ENCODE results near the gene RNF113B.

RNF113B gene

DNA sequence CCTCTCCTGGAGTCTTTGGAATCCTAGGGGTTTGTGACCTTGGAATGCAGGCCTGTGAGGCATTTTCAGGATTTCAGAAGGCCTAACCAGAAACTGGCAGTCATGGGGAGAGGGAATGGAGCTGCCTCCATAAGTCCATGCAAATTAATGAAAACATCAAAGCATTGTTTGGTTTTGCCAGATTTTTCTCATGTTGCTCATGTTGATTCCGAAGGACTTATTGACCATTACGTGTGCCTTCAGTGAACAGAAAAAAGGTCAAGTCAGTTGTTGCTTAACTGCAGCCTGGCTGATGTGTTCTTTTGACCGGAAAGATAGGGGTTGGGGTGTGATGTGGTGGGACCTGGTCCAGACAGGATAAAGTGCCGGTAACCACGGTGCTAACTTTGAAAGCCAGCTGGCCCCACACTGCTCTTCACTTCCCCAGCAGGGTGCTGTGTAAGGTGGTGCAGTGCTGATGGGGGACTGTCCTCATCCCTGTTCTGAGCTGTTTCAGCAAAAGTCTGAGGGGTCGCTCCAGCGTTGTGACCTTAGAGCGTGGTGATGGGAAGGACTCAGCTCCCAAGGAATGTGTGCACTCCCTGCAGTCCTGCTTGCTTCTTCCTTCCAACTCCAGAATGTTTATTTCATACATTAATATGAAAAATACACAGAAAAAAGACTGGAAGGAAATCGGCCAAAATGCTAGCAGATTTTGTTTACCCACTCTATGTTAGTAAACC lies 3.5 kb downstream of the RNF113B start:
- DNase-seq, result no peak

DNA sequence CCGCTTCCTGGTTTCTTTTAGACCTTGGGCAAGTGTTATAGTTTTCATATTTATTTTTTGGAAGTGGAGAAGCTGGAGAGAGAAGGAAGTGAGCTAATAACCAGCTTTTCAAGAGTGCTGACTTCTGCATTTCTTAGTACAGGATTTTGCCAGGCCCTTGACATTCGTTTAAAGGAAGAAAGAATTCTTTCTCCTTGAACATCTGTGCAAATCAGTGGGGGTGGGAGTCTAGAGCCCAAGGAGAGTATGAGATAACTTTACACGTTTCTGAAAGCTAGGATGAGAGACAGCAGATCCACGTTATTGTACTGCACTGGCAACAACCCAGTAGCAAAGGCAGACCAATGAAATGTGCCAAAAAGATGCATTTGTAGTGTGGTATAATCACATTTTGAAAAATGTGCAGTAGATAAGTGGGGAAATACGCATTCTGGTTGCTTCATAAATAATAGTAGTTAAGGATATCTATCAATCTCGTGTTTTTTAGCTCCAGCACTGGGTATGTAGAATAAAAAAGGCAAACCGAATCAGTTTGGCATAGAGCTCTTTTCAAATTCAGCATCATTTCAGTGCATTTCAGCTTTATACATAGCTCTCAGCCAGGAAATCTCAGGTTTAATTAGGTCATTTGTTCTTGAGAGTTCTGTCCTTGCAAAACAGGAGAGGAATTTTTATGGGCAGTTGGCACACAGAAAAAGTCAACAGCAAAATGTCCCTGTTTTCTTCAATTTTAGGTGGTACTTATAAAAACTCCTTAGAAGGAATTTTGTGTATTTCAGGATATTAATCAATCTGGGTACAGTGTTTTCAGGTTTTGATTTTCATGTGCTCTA lies 4.3 kb downstream of the RNF113B start:
- DNase-seq, result no peak

DNA sequence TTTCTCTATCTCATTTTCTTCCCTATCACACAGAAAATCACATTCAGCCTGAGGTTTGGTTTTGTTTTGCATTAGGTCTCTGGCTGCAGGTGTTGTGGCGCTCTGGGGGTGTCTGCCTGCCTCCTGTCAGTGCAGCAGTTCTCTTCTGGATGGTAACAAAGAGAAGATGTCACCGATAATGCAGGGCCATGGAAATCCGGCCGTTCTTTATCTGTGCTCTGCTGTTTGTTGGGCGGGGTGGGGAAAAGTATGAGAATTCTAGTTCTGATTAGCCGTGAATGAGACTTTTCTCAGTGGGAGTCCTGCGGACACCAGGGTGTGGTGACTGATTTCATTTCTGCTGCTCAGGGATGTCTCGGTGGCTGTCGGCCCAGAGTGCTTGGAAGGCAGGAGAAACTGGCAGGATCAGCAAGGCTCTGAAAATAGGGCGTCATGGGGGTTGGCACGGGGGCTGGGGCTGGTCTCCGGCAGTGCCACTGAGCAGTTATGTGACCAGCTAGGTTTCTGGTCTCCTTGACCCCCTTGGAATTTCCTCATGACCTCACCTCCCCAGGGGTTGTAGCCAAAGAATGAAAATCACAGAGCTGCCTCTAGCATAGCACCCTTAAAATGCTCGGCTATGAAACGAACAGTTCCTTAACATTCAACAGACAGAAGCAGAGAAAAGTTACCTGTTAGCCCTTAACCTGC lies 5.0 kb downstream of the RNF113B start:
- no peak for DNase-seq

DNA sequence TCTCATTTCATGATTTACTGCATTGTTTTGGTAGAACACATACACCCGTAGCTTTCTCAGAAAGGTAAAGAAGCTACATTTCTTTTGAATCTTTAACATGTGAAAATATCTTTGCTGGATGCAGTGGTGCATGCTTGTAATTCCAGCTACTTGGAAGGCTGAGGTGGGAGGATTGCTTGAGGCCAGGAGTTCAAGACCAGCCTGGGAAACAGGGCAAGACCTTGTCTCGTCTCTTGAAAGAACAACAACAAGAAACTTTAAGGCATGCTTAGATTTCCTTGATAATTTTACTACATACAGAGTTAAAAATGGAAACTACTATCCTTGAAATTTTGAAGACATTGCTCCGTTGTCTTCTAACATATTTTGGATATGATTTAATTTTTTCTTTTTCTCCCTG lies 7.7 kb downstream of the RNF113B start:
- DNase-seq, result no peak

DNA sequence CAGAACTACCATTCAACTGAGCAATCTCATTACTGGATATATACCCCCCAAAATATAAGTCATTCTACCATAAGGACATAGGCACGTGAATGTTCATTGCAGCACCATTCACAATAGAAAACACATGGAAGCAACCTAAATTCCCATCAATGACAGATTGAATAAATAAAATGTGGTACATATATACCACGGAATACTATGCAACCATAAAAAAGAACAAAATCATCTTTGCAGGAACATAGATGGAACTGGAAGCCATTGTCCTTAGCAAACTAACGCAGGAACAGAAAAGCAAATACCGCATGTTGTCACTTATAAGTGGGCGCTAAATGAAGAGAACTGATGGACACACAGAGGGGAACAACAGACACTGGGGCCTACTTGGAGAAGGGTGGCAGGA lies 14.1 kb downstream of the RNF113B start:
- DNase-seq, result no peak

DNA sequence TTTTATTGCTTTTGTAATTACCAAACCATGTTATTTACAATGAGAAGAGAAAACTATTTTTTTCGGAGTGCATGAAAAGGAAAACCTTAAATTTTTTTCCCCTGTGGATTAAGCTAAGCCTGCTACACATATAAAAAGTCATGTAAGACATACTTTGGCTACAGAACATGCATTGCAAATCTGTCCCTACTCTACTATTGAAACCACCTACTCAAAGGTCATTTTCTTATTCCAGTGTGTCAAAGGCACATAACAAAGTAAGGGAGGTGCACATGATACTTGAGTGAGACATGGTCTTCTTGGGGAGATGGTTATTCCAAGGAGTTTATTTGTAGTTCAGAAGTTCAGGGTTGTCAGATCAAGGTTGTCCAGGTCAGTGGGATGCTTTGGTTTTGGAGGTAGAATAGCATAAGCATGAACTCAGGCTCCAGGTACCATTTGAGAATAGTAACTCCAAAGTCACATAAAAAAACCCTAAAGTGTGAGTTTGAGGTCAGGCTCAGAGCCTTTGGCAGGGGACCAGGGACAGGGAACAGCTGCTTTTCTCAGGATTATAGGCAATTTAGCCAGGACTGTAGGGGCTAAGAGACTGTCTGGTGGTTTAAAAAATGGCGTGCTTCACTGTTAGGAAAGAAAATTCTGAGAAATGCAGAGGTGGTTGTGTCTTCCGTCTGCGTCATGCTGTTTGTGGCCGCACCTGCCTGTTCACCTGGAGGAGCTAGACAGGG lies 18.7 kb downstream of the RNF113B start:
- no peak for DNase-seq

DNA sequence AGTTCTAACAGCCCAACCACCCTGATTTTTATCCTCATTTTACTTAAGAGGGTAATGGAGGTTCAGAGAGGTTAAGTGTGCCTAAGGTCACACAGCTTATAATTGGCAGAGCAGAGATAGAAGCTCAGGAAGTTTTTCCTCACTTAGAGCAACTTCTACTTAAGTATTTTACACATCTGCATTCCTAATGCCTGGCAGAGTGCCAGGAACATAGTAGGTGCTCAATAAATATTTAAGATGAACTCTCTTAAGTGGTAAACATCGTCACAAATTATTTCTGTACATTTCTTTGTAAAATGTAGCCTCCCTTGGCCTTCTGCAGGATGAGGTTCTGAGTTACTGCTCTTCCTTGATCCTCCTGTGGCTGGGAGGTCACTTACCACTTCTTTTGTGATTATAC lies 19.5 kb downstream of the RNF113B start:
- DNase-seq, result no peak

DNA sequence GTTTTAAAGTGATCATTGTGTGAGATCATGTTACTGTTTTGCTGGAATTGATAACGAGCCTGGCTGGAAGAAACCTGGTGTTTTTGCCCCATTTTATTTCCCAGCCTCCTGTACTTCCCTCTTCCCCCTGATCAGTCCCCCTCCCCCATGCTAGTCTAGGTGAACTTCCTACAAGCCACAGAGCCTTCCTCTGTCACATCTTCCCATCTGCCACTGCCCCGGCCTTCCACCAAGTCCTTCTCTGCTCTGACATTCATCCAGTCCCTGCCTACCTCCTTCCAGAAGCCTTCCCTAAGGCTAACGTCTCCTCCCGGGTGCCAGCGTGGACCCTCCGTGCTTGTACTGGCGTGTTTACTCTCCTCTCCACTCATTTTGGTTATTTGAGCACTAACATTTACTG lies 19.9 kb downstream of the RNF113B start:
- DNase-seq, result no peak

DNA sequence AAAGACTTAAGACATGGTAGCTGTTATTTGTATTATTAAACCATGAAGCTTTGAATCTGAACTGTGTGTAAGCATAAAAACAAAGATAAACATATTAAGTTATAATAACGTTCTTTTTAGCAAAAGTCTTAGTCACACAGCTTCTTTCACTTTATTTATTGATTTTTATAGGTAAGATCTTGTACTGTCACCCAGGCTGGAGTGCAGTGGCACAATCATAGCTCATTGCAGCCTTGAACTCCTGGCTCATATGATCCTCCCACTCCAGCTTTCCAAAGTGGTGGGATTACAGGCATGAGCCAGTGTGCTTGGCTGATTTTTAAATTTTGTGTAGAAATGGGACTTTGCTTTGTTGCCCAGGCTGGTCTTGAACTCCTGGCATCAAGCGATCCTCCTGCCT lies 20.8 kb downstream of the RNF113B start:
- DNase-seq, result no peak

DNA sequence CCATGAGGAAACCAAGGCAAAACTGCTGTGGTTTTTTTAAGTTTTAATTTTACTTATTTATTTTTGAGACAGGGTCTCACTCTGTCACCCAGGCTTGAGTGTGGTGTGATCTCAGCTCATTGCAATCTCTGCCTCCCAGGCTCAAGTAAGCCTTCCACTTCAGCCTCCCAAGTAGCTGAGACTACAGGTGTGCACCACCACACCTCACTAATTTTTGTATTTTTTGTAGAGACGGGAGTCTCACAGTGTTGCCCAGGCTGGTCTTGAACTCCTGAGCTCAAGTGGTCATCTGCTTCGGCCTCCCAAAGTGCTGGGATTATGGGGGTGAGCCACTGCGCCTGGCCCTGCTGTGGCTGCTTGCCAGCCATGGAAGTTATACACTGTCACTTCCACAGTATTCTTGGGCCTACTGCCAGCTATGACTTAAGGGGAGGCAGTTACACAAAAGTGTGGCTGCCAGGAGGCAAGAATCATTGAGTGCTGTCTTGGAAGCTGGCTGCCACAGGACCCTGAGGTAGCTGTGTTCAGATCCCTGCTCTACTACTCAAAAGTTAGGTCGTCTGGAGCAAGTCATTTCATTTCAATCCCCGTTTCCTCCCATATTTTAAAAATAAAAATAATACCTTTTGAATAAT lies 21.5 kb downstream of the RNF113B start:
- no peak for DNase-seq

DNA sequence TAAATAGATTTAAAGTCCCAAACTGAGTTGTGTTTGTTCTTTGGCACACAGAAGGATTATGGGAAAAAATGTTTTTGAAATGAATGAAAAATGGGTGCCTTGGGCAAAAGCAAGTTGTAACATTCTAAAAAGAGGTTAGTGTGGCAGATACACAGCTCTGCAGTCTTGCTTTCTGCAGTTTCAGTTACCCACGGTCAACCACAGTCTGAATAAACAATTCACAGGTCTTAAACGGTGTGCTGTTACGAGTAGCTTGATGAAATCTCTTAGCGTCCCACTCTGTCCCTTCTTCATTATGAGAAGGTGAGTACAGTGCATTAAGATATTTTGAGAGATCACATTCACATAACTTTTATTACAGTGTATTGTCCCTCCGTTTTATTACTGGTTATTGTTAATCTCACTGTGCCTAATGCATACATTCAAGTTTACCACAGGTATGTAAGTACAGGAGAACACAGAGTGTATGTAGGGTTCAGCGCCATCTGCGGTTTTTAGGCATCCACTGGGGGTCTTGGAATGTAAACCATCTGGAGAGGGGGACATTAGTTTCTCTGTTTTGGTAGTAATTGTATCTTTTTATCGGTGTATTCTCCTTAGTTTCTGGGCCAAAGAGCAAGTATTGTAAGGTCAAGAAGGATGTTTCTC lies 26.1 kb downstream of the RNF113B start:
- DNase-seq, result no peak

DNA sequence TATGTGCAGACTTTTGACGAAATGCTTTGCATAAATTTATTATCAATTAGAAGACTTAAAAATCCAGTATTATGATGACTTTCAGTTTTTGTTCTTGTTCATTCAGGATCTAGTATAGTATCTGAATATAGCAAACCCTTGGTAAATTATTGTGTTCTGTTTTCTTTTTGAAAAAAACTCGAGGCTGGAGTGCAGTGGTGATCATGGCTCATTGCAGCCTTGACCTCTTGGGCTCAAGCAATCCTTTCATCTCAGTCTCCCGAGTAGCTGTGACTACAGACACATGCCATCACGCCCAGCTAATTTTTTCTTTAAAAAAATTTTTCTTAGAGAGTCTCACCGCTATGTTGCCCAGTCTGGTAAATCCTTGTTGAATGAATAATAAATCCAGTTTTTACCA lies 29.5 kb downstream of the RNF113B start:
- no peak for DNase-seq

DNA sequence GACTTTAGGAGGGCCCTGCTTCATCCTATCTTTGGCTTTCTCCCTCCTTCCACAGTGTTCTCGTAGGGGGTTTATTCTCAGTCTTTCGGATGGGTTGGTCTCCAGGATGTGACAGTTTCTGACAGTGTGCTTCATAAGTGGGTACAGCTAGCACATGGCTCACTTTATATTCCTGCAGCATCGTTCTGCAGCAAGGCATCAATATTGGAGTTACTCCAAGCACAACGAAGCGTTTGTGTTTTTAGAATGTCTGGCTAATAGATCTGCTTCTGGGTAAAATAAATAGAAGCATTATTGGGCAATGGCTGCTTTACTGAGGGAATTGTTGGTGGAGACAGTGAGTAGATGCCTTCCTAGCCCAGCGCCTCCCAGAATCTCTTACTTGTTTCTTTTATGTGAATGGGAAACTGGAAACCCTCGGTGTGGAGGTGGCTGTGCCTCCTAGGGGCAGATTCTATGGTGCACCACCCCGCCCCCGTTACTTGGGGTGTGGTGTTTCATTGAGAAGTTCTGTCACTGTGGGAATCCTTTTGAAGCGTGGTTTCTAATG lies 32.2 kb downstream of the RNF113B start:
- no peak for DNase-seq

DNA sequence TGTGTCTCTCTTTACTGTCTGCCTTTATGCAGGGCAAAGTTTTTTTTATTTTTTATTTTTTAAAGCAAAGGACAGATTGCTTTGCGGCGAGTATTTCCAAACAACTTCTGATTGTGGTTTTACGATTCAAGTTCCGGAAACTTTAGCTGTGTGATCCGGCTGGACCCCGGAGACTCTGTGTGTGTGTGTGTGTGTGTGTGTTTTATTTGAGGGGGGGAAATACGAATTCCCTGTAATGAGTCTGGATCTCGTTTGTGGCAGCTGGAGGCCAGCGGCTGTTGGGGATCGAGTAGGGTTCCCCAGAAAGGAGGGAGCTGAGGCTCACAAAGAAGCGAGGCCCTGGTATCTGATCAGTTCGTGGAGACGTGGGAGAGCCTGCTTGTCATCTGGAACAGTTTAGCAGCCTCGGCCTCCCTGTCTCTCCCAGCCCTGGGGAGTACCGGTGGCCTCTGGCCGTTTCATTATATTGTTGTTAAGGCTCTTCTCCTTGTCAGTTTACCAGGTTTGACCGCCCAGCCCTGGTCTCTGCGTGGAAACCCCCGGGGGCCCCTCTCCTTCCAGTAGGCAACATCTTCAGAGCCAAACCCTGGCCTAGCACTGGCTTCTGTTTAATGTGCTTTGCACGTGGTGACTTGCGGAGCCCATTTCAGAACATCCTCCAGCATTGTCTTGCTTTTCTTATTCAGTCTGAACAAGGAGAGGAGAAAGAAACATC lies 32.9 kb downstream of the RNF113B start:
- DNase-seq, result no peak

DNA sequence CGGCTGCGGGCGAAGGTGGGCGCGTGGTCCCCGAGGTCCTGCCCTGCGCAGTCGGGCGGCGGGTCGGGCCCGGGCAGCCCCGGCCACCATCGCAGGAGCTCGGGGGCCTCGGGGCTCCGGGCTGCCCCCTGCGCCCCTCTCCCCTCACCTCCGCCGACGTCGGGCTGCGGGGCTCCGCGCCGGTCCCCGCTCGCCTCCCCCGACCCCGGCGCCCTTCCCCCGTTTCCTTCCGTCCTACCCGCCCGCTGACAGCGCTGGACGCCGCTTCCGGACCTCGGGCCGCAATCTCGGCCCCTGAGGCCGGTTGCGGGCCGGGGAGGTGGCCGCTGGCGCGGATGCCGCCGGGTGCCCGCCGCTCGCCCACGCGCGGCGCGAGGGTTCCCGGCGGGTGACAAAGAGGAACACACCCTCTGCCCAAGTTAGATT lies 33.5 kb downstream of the RNF113B start:
- DNase-seq, result no peak

DNA sequence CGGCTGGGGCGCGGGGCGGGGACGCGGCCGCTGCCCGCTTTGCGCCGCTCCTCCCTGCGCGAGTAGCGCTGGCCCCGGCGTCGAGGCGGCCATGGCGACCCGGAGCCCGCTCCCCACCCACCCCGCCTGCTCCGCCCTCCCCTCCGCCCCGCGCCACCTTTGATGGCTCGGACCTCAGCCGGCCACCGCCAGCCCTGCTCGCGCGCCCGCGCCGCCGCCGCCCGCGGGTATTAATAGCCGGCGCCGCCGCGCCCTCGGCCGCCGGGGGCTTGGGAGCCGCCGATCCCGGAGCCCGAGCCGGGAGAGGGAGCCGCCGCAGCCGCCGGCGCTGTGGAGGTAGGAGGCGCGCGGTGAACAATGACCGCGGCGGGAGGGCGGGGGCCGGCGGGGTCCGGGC lies 33.9 kb downstream of the RNF113B start:
- no peak for DNase-seq

DNA sequence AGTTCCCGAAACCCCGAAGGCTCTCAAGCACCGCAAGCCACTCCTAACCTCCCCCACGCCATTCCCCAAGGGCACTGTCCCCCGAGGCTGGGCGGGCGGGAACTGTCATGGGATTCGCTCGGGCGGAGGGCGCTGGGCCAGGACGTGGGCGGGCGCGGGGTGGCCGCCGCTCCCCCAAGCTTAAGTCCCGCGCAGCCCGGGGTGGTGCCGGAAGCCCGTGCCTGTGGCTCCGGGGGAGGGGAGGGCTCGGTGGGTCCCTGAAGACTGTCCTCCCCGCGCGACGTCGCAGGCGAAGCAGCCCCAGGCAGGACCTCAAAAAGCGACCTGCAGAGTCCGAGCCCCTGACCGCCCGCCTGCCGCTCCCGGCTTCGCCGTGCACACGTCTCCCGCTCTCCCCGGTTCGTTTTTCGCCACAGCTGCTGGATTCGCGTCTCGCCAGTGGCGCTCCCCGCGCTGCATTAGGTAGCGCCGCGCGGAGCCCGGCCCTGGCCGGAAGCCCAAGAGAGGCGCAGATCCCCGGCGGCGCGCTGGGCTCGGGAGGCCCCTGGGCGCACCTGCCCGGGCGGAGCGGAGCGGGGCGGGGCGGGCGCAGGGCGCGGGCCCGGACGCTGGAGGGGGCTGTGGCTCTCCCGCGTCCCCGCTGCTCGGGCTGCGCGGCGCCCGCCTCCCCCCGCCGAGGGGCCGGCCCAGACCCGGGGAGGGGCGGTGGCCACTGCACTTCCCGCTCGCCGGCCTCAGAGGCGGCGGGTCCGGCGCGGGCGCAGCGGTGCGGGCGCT lies 34.5 kb downstream of the RNF113B start, which contains the start of gene FARP1:
TSS of gene FARP1 (plus strand) at position 715 of the 777 bp plus-strand sequence. CDS start 70,149 bp downstream, outside the sequence.
- no peak for DNase-seq

DNA sequence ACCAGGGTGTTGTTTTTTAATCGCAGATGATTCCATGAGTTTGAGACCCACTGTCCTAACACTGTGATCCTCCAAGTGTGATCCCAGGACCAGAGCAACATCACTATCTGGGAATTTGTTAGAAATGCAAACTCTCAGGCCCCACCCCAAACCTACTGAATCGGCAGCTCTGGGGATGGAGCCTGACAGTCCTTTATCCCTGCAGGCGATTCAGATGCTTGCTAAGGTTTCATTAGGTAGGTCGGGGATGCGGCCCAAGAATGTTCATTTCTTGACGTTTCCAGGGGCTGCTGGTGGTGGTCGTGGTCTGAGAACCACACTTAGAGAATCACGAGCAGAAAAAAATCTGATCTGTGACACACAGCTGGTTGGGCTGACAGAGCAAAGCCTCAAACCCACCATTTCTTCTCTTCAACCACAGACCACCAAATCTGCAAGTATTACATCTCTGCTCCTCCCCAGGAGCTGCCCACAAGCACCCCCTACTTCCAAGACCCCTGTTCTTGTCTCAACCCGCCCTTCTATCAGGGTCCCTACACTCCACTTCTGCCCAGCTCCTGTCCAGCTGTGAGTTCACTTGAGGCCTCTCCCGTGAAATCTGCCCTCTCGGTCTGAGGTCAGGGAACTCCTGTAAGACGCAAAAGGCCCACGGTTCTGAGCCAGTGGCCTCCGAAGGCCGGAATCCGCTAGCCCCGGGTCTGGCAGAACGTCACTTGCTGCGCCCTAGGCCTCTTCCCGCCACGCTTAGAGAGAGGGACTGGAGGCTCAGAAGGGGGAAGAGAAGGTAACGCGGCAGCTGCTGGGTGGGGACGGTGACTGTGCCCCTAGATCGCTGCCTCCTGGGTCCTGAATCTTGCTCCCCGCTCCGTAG lies 35.3 kb downstream of the RNF113B start:
- no peak for DNase-seq

DNA sequence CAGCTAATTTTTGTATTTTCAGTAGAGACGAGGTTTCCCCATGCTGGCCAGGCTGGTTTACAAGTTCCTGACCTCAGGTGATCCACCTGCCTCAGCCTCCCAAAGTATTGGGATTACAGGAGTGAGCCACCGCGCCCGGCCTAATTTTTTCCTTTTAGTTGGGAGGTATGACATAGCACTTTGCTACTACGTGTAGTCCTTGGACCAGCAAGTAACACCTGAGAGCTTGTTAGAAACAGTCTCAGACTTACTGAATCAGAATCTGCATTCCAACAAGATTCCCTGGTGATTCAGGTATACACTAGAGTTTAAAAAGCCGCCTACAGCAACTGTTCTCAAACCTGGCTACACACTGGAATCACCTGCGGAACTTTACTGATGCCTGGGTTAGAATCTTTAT lies 36.0 kb downstream of the RNF113B start:
- DNase-seq, result no peak

All from central memory CD4-positive, alpha-beta T cell (primary cell).